ENCODE results near the gene OR9K2. TPM values are rescaled to one million over a fixed set of nuclear protein-coding genes. Genes with fewer than 3 reads are reported as not detected.

Gene OR9K2
- total RNA-seq, 2 donors from 2014 or later, result not detected

Other genes starting within 250 kb of the OR9K2 start
- gene TESPA1, start 141.6 kb upstream of the OR9K2 start, total RNA-seq, result 100 to 1,000 TPM; 121 to 160 TPM
- not detected for gene NEUROD4, start 106.4 kb upstream of the OR9K2 start, total RNA-seq
- not detected for gene OR10A7, start 94.6 kb downstream of the OR9K2 start, total RNA-seq
- gene OR6C74, start 118.2 kb downstream of the OR9K2 start, total RNA-seq, result not detected
- not detected for gene OR6C6, start 170.2 kb downstream of the OR9K2 start, total RNA-seq
- gene OR6C1, start 187.9 kb downstream of the OR9K2 start, total RNA-seq, result not detected
- not detected for gene OR6C3, start 204.3 kb downstream of the OR9K2 start, total RNA-seq
- not detected for gene OR6C75, start 236.6 kb downstream of the OR9K2 start, total RNA-seq

Measured in T-helper 17 cell (primary cell).